ENCODE data around the gene FKBP6.
A peak's percentile ranks its signal among the peaks of the same experiment; 100 is the strongest.
"Not testable (repeated sequence)": the region's sequence is repeated elsewhere in the genome, so short reads cannot be mapped to it uniquely, and the experiment has no call there.

FKBP6 gene

GRCh38 chr7:73358590-73359275, 30.8 kb downstream of the FKBP6 start:
- DNase-seq (ENCODE audit: low spot score), result peak; percentile 25

DNA sequence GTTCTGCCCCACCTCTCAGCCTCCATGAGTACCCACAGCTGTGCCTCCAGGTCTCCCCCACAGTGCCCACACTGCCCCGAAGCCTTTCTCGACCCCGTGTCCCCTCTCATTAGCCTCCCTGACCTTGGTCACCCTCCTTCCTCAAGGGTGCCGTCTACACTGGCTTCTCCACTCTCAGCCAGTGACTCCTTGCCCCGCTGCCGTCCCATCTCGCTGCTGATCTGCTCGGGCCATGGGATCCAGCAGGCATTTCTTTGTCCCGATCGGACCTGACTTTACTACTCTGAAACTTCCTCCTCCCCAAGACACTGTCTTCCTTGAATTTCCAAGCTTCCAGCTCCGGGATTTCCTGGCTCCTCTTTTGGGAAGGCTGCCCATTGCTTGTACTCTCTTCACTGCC, 31.3 kb downstream of the FKBP6 start:
- DNase-seq (ENCODE audit: low spot score), result peak; percentile 24

DNA sequence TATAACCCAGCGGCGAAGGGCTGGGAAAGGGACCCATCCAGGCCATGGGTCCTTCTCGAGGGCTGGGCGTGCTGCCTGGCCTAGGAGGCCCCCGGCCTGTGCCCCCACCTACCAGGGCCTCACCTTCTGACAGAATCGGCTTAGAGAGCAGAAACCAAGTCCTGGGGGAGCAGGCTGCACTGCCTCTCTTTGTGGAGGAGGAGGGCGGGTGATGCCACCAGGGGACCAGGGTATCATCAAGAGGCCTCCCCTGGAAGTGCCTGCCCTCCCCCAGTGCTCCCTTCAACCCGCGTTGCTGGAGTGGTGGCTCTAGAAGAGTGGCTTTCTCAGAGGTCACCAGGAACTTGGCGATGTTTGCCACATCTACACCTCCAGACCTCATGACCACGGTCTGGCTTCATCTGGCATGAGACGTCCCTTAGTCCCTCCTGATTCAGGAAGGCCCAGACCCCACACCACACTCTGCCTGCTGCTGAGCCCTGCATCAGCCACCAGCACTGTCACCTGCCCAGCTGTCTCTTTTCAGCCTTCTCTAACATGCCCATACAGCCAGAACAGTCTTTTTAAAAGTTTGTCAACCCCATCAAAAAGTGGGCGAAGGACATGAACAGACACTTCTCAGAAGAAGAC, 31.9 kb downstream of the FKBP6 start:
- DNase-seq (ENCODE audit: low spot score), result peak; percentile 17

- not testable (repeated sequence) for DNase-seq (ENCODE audit: low spot score)
Measured at GRCh38 chr7:73360590-73360989, 32.6 kb downstream of the FKBP6 start.

DNA sequence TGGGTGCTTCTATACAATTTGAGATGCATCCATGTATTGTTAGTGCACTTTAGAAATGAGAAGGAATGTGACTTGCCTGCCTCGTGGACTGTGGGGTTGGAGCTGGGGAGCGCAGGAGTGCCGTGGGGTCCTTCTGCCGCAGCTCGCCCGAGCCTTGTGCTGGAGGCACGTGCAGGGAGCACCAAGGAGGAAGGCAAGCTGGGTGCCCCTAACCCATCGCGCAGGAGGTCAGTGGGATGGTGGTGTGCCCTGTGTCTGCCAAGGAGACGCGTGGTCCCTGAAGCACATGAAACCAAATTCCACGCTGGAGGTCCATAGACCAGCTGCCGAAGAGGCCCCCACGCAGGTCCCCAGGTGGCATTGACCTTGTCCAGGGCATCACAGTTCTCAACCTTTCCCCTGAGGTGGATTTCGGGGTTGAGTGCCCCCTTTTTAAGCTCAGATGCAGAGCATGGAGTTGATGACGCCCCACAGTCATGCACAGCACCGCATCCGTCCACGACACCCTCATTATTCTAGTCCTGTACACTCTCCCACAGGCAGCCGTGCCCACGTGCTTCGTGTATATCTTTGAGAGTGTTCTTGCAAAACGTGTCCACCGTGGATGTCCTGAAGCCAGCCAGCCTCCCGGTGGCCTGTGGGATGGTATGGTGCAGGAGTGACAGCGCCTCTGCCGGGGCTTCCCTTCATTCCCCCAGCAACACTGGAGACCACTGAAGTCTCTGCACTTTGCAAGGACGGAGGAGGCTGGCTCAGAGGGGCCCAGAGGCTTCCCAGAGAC, 35.5 kb downstream of the FKBP6 start:
- peak; percentile 24 for DNase-seq (ENCODE audit: low spot score)

- DNase-seq (ENCODE audit: low spot score), result peak; percentile 37
Measured at GRCh38 chr7:73364006-73364728, 36.2 kb downstream of the FKBP6 start.

DNA sequence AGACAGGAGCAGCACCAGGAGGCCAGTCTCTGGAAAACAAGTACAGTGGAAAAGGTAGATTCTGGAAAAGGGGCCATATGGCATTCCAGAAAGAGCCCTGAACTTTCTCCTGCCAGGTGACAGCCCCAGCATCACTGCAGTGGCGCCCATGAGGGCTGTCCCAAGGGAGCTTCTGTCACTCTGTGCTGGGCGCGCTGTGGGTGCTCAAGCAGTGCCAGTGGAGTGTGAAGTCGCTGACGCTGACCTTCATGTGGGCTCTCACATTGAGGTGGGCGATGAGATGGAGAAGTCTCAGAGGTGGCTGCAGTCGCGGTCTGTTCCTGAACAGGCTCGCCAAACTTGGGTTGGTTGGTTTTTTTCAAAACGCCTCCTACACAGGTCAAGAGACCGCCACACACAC, 38.2 kb downstream of the FKBP6 start:
- DNase-seq (ENCODE audit: low spot score), result no peak

DNA sequence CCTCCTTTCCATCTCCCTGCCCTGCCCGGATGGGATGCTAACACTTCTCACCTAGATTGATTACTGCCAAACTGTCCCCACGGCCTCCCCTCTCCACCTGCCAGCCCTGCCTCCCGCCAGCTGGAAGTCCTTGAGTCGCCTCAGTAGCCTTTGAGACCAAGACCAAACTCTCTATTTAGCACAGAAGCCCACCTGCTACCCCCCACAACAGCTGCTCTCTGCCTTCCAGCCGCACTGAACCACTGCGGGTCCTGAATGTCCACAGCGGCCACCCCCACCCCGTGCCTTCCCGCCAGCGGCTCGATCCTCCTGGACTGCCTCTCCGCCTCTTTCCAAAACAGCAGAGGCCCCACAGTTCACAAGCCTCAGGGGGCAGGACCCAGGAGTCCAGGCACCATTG, 39.0 kb downstream of the FKBP6 start:
- no peak for DNase-seq (ENCODE audit: low spot score)

- DNase-seq (ENCODE audit: low spot score), result no peak
Measured at GRCh38 chr7:73369009-73369408, 41.0 kb downstream of the FKBP6 start.

- DNase-seq (ENCODE audit: low spot score), result no peak
Measured at GRCh38 chr7:73369622-73370021, 41.7 kb downstream of the FKBP6 start.

DNA sequence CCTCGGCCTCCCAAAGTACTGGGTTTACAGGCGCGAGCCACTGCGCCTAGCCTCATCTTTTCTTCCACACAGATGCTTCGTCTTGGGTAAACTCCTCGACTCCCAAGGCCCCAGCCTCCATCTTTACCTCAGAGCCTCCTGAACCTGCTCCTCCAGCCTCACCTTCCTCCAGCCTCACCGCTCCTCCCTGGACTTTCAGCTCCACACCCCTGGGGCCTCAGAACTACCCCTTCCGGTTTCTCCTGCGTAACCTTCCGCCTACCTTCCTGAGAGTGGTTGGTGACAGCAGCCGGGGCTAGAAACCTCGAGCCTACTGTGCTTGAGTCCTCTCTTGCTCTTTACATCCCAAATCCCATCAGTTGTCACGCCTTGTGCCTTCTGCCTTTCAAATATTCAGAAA, 45.8 kb downstream of the FKBP6 start:
- DNase-seq (ENCODE audit: low spot score), result no peak

DNA sequence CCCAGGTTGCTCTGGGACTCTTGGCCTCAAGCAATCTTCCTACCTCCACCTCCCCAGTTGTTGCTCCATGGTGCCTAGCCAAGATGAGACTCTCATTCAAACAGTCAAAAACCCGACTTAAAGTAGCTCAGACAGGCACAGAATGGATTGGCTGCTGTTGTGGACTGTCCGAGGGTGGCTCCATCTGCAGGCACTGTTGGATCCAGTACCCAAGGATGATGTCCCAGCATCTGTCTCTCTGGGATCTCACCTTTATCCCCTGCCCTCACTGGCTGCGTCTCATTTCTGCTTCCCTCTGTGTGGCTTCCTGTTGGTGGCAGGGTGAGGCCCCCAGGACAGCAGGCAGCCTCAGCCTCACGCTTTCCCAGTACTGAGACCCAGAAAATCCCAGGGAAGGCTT, 48.3 kb downstream of the FKBP6 start:
- not testable (repeated sequence) for DNase-seq (ENCODE audit: low spot score)

GRCh38 chr7:73376671-73377412, 48.9 kb downstream of the FKBP6 start:
- no peak for DNase-seq (ENCODE audit: low spot score)

- not testable (repeated sequence) for DNase-seq (ENCODE audit: low spot score)
Measured at GRCh38 chr7:73377413-73378200, 49.6 kb downstream of the FKBP6 start.

DNA sequence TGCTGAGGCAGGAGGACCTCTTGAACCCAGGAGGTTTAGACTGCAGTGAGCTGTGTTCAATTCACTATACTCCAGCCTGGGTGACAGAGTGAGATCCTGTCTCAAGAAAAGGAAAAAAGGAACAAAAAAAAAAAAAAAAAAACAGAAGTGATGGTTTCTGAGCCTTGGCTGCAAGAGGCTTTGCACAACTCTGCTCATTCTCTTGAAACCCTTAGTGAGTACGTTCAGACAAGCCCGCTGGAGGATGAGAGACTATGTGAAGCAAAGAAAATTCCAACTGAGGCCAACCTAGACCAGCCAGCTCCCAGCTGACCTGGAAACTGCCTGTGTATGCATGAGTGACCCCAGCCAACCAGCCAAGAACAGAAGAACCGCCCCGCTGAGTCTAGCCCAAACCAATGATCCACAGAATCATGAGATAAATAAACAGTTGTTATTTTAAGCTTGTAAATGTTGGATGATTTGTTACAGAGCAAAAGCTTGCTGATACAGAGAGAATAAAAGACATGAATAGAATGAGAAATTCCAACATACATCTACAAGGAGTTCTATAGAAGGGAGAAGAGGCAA, 55.1 kb downstream of the FKBP6 start:
- DNase-seq (ENCODE audit: low spot score), result no peak

DNA sequence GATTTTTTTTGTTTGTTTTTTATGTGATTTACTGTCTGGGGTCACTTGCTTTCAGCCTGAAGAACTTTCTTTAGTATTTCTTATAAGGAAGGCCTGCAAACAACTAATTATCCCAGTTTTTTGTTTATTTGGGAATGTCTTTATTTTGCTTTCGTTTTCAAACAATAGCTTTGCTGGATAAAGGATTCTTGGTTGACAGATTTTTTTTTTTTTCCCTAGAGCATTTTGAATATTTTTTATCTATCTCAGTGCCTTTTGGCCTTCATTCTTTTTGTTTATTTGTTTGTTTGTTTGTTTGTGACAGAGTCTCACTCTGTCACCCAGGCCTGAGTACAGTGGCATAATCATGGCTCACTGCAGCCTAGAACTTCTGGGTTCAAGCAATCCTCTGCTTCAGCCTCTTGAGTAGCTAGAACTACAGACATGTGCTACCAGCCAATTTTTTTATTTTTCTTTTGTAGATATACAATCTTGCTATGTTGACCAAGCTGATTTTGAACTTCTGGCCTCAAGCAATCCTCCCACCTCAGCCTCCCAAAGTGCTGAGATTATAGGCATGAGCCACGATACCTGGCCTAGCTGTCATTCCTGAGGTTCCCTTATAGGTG, 59.4 kb downstream of the FKBP6 start:
- no peak for DNase-seq (ENCODE audit: low spot score)

GRCh38 chr7:73387908-73388414, 60.0 kb downstream of the FKBP6 start:
- DNase-seq (ENCODE audit: low spot score), result no peak

DNA sequence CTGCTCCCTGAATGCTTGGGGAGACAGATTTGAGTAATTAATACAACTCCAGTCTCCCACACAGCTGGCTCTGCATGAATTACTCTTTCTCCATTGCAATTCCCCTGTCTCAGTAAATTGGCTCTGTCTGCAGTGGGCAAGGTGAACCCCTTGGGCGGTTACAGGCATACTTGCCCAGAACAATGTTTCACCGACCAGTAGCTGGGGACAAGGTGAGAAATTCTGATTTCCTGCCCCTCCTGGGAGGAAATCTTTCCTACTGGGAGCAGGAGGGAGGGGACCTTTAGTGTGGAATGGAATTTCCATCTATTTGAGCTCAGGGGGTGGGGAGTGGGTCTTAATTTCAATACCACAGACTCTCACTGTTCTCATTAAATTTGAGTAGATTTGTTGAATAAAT, 63.4 kb downstream of the FKBP6 start:
- no peak for DNase-seq (ENCODE audit: low spot score)

DNA sequence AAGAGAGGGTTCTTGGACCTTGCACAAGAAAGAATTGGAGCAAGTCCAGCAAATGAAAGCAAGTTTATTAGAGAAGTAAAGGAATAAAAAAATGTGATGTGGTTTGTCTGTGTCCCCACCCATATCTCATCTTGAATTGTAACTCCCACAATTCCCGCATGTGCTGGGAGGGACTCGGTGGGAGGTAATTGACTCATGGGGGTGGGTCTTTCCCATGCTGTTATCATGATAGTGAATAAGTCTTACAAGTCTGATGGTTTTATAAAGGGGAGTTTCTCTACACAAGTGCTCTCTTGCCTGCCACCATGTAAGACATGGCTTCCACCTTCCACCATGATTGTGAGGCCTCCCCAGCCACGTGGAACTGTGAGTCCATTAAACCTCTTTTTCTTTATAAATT, 66.5 kb downstream of the FKBP6 start:
- DNase-seq (ENCODE audit: low spot score), result no peak
